ENCODE measurements around the gene KCNIP1.

- TF ChIP-seq CTCF (IDR thresholded peaks at IDR 0.05; ENCODE audit: poor library complexity) (no peak), EZH2 (IDR thresholded peaks at IDR 0.05; ENCODE audit: borderline replicate concordance) (no peak), EZH2phosphoT487 (IDR thresholded peaks at IDR 0.05; ENCODE audit: low read depth, severe bottlenecking, unreplicated experiment) (no peak)
Observed at GRCh38 chr5:170551076-170551475, 47.3 kb downstream of the KCNIP1 start.

Measured in hepatocyte (in vitro differentiated cells).